Measurements from ENCODE around the gene OR6J1.

DNA sequence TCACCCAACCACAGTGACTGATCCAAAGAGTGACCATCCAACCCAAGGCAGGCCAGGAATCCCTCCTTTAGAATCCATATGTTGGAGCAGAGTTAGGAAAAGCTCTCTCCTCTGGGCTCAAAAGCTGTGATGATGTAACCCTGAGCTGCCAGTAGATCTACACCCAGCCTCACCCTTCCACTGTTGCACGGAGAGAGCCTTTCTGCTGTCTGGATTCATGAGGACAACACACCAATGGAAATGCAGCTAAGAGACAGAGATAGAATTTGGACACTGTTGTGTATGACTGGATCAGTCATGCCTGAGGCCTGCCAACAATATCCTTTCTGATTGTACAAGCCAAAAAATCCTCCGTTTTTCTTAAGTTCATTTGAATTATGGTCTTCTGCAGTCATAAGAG lies 4.4 kb upstream of the OR6J1 start:
- TF ChIP-seq, protein P1, sequence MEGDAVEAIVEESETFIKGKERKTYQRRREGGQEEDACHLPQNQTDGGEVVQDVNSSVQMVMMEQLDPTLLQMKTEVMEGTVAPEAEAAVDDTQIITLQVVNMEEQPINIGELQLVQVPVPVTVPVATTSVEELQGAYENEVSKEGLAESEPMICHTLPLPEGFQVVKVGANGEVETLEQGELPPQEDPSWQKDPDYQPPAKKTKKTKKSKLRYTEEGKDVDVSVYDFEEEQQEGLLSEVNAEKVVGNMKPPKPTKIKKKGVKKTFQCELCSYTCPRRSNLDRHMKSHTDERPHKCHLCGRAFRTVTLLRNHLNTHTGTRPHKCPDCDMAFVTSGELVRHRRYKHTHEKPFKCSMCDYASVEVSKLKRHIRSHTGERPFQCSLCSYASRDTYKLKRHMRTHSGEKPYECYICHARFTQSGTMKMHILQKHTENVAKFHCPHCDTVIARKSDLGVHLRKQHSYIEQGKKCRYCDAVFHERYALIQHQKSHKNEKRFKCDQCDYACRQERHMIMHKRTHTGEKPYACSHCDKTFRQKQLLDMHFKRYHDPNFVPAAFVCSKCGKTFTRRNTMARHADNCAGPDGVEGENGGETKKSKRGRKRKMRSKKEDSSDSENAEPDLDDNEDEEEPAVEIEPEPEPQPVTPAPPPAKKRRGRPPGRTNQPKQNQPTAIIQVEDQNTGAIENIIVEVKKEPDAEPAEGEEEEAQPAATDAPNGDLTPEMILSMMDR (IDR thresholded peaks at IDR 0.05): no peak
- TF ChIP-seq POLR2A (IDR thresholded peaks at IDR 0.05): no peak

Data from vagina (tissue), 2 donors.